BJ (cell line): ENCODE results near the gene TMEM108. TPM values are rescaled to one million over a fixed set of nuclear protein-coding genes. Genes with fewer than 3 reads are reported as not detected.

Source experiments
- CTCF ChIA-PET: fragments of 350-600 bp; formaldehyde crosslinking; extraction: SDS; loops from one replicate; lab custom pipeline; 2021; ENCODE audit warnings: antibody characterized with exemption, inconsistent platforms; lab: Yijun Ruan, JAX
- POLR2A ChIA-PET: fragments of 300-600 bp; sonication (Branson Sonifier 250); formaldehyde crosslinking; extraction: SDS; loops from one replicate; lab custom pipeline; 2021; ENCODE audit warnings: antibody characterized with exemption; lab: Charles Lee
- DNase-seq: peaks from one replicate; pipeline ENCODE4 v3.0.0-alpha.2; 2011; ENCODE audit warnings: low read depth
- H3K27me3 ChIP-seq: 2 replicates; pipeline ENCODE4 v1.6.0; 2011; ENCODE audit warnings: low read length; ENCODE audit not compliant: control insufficient read depth, insufficient read depth
- H3K36me3 ChIP-seq: 2 replicates; pipeline ENCODE4 v1.5.1; 2011; ENCODE audit warnings: low read length; ENCODE audit not compliant: control insufficient read depth, insufficient read depth
- H3K4me3 ChIP-seq: 2 replicates; pipeline ENCODE4 v1.5.1; 2011; ENCODE audit warnings: low read depth, mild to moderate bottlenecking, control low read depth, low read length
- CTCF ChIP-seq: IDR thresholded peaks from 2 replicates; pipeline ENCODE4 v1.5.1; 2011; ENCODE audit warnings: low read depth, mild to moderate bottlenecking, control low read depth, inconsistent platforms, low read length, moderate library complexity; ENCODE audit not compliant: insufficient read depth
- polyA plus RNA-seq: library from polyadenylated mRNA; depleted of rRNA; stranded (reverse); fragments of >200 nt; gene quantifications from 2 replicates; pipeline ENCODE4 v1.2.3, GENCODE V29; 2011

TMEM108 gene
- polyA plus RNA-seq, 1 experiment: not detected

GRCh38 chr3:133387341-133387740 is 349.1 kb downstream of the TMEM108 start:
- H3K36me3 ChIP-seq: no peaks in the 10 kb centered on the region
- no peak overlapping the region for H3K4me3 ChIP-seq
- POLR2A ChIA-PET: no interaction called here
- TF ChIP-seq CTCF: no peak
- H3K27me3 ChIP-seq: peaks cover 3% of the 10 kb centered on the region; the same call in 1 of the 2 replicates
- CTCF ChIA-PET: interaction anchor here (0.8 to 1.9 kb wide), 6 partner anchors 35 to 661 kb away, joined by 3 to 10 read pairs (median 6); no protein-coding TSS in a partner anchor
- no peak for DNase-seq

- H3K4me3 ChIP-seq: no peak overlapping the region
- ChIA-PET POLR2A (no interaction called here), CTCF (interaction anchor here (1.3 to 1.9 kb wide), 2 partner anchors 347 to 658 kb away, joined by 4 to 7 read pairs; no protein-coding TSS in a partner anchor)
- no peak for DNase-seq
- no peak for TF ChIP-seq CTCF
- H3K36me3 ChIP-seq: no peaks in the 10 kb centered on the region
- peaks cover 2% of the 10 kb centered on the region; the same call in 1 of the 2 replicates for H3K27me3 ChIP-seq
These were observed 350.7 kb downstream of the TMEM108 start for GRCh38 chr3:133388696-133389395.

- CTCF ChIA-PET: interaction anchor here (0.5 to 2.5 kb wide), 3 partner anchors 14 to 44 kb away, joined by 3 to 8 read pairs (median 3); no protein-coding TSS in a partner anchor
These were observed 352.5 kb downstream of the TMEM108 start for GRCh38 chr3:133390715-133391114.

GRCh38 chr3:133393204-133393603 is 355.0 kb downstream of the TMEM108 start:
- Histone ChIP-seq H3K27me3 (0 out of 2 replicates have a peak, but pooled peaks cover 1% of the 10 kb centered on the region), H3K4me3 (no peak overlapping the region), H3K36me3 (no peaks in the 10 kb centered on the region)
- no peak for DNase-seq
- CTCF ChIA-PET: interaction anchor here (0.7 to 1.3 kb wide), 2 partner anchors 17 to 31 kb away, joined by 3 to 4 read pairs; no protein-coding TSS in a partner anchor
- POLR2A ChIA-PET: no interaction called here
- no peak for TF ChIP-seq CTCF

More at GRCh38 chr3:133390715-133391114, 352.5 kb downstream of the TMEM108 start:
- no peaks in the 10 kb centered on the region for H3K36me3 ChIP-seq
- 0 out of 2 replicates have a peak, but pooled peaks cover 1% of the 10 kb centered on the region for H3K27me3 ChIP-seq
- POLR2A ChIA-PET: no interaction called here
- no peak overlapping the region for H3K4me3 ChIP-seq
- no peak for DNase-seq
- TF ChIP-seq CTCF: no peak

- CTCF ChIA-PET: interaction anchor here (0.6 to 0.7 kb wide), 3 partner anchors 17 to 422 kb away, joined by 3 read pairs; no protein-coding TSS in a partner anchor
- no peak for DNase-seq
These were observed 355.7 kb downstream of the TMEM108 start for GRCh38 chr3:133393691-133394474.

More at GRCh38 chr3:133393691-133394474, 355.7 kb downstream of the TMEM108 start:
- H3K36me3 ChIP-seq: no peaks in the 10 kb centered on the region
- POLR2A ChIA-PET: no interaction called here
- no peaks in the 10 kb centered on the region for H3K27me3 ChIP-seq
- TF ChIP-seq CTCF: no peak
- no peak overlapping the region for H3K4me3 ChIP-seq
